Ishikawa (cell line): ENCODE results near the gene RAD51B.

ENCODE experiments used
- EP300 ChIP-seq: IDR thresholded peaks from 2 replicates; pipeline ENCODE4 v1.6.1; 2012; ENCODE audit warnings: borderline replicate concordance
- RAD21 ChIP-seq: IDR thresholded peaks from 2 replicates; pipeline ENCODE4 v1.6.1; 2012; ENCODE audit warnings: low read depth
- TEAD4 ChIP-seq: IDR thresholded peaks from 2 replicates; pipeline ENCODE4 v1.6.1; 2012

- TF ChIP-seq EP300: no peak
- no peak for TF ChIP-seq TEAD4
- no peak for TF ChIP-seq RAD21
Observed at GRCh38 chr14:68238551-68238950, 419.0 kb downstream of the RAD51B start.
